CD4-positive, CD25-positive, alpha-beta regulatory T cell (primary cell): Measurements from ENCODE around the gene LIMD2. TPM values are rescaled to one million over a fixed set of nuclear protein-coding genes. Genes with fewer than 3 reads are reported as not detected.

Experiments
- ATAC-seq, 2 donors: fragments of 150-1000 bp; cut with Tn5 transposase; one replicate each; pipeline ENCODE4 v1.10.0; 2021; ENCODE audit warnings: low read depth in 2 of 2, moderate number of reproducible peaks in 2 of 2, moderate library complexity in 1 of 2
- DNase-seq, 3 donors: peaks; one replicate each; pipeline versions ENCODE4 v3.0.0 to v3.0.0-alpha.2; 2012 to 2022; ENCODE audit warnings: mixed read lengths in 1 of 3
- H3K27ac ChIP-seq: one replicate; pipeline ENCODE4 v1.7.0; 2013; ENCODE audit warnings: mild to moderate bottlenecking, low read length; ENCODE audit not compliant: insufficient read depth, poor library complexity, severe bottlenecking
- H3K27me3 ChIP-seq: one replicate; pipeline ENCODE4 v1.7.0; 2013; ENCODE audit warnings: low read length; ENCODE audit not compliant: control insufficient read depth, insufficient read depth
- H3K36me3 ChIP-seq: one replicate; pipeline ENCODE4 v1.7.0; 2013; ENCODE audit warnings: mild to moderate bottlenecking, low read length, moderate library complexity; ENCODE audit not compliant: control insufficient read depth, insufficient read depth
- H3K4me1 ChIP-seq: 2 replicates; pipeline ENCODE4 v1.7.0; 2013; ENCODE audit warnings: mild to moderate bottlenecking, low read length; ENCODE audit not compliant: insufficient read depth, control insufficient read depth, poor library complexity, severe bottlenecking
- H3K4me3 ChIP-seq: one replicate; pipeline ENCODE4 v1.7.0; 2013; ENCODE audit warnings: low read depth, mild to moderate bottlenecking, low read length, moderate library complexity
- H3K9me3 ChIP-seq, 2 experiments: 1 replicate in 1 of 2; 2 replicates in 1 of 2; pipeline ENCODE4 v1.7.0; 2013; ENCODE audit warnings: low read length in 2 of 2, mild to moderate bottlenecking in 1 of 2, moderate library complexity in 1 of 2; ENCODE audit not compliant: control insufficient read depth in 2 of 2
- H3K27ac Mint-ChIP-seq, 3 donors: one replicate each; pipeline ENCODE4 v1.8.0; 2020 to 2022; ENCODE audit warnings: mild to moderate bottlenecking in 3 of 3, mixed read lengths in 3 of 3, moderate library complexity in 2 of 3
- H3K27me3 Mint-ChIP-seq: one replicate; pipeline ENCODE4 v1.8.0; 2022; ENCODE audit warnings: mild to moderate bottlenecking, mixed read lengths
- H3K36me3 Mint-ChIP-seq: one replicate; pipeline ENCODE4 v1.8.0; 2020; ENCODE audit warnings: mixed read lengths
- H3K4me1 Mint-ChIP-seq, 4 donors: one replicate each; pipeline ENCODE4 v1.8.0; 2020 to 2022; ENCODE audit warnings: mixed read lengths in 4 of 4, mild to moderate bottlenecking in 1 of 4
- H3K4me3 Mint-ChIP-seq, 4 donors: one replicate each; pipeline ENCODE4 v1.8.0; 2020 to 2022; ENCODE audit warnings: mild to moderate bottlenecking in 4 of 4, mixed read lengths in 4 of 4, moderate library complexity in 3 of 4
- H3K9me3 Mint-ChIP-seq, 7 donors: one replicate each; pipeline ENCODE4 v1.8.0; 2020 to 2022; ENCODE audit warnings: mixed read lengths in 7 of 7, mild to moderate bottlenecking in 3 of 7, moderate library complexity in 2 of 7
- polyA plus RNA-seq, 4 donors: library from polyadenylated mRNA; unstranded; fragments of 300-500 nt; fragmentation: Illumina TruSeq; gene quantifications; one replicate each; pipeline ENCODE4 v1.2.3, GENCODE V29; 2021
- total RNA-seq: library from RNA; stranded (reverse); gene quantifications from one replicate; pipeline ENCODE4 v1.2.3, GENCODE V29; 2022

LIMD2 gene
- total and polyA plus RNA-seq, 5 donors from 2014 or later, result 408 to 634 (median 471) TPM

- H3K4me1 ChIP-seq, result peaks cover 81% of the 10 kb centered on the region
- peak overlapping the region; percentile 98 to 99 (median 98) for H3K27ac Mint-ChIP-seq
- ATAC-seq (peak; percentile 5 to 12), DNase-seq (peak; percentile 42 to 81 (median 63))
- peak overlapping the region; percentile 80 for H3K4me3 ChIP-seq
- H3K4me3 Mint-ChIP-seq, result peak overlapping the region; percentile 95 to 100 (median 98)
- no peaks in the 10 kb centered on the region for H3K27me3 ChIP-seq
- H3K36me3 Mint-ChIP-seq, result peaks cover 44% of the 10 kb centered on the region
- peak overlapping the region; percentile 93 for H3K27ac ChIP-seq
- peaks cover 12% of the 10 kb centered on the region for H3K27me3 Mint-ChIP-seq
- H3K36me3 ChIP-seq, result peaks cover 20% of the 10 kb centered on the region
- H3K9me3 Mint-ChIP-seq, result peaks cover 0 to 6% (median 0%) of the 10 kb centered on the region in 7 donors
- H3K9me3 ChIP-seq, result no peaks in the 10 kb centered on the region
- peaks cover 17 to 68% (median 48%) of the 10 kb centered on the region in 4 donors for H3K4me1 Mint-ChIP-seq
These were observed 867 bp upstream of the LIMD2 start for GRCh38 chr17:63700528-63701455.

- H3K27ac Mint-ChIP-seq, result peak overlapping the region; percentile 92 to 98 (median 92)
- peaks cover 79% of the 10 kb centered on the region for H3K4me1 ChIP-seq
These were observed 863 bp downstream of the LIMD2 start for GRCh38 chr17:63698886-63699637.

DNA sequence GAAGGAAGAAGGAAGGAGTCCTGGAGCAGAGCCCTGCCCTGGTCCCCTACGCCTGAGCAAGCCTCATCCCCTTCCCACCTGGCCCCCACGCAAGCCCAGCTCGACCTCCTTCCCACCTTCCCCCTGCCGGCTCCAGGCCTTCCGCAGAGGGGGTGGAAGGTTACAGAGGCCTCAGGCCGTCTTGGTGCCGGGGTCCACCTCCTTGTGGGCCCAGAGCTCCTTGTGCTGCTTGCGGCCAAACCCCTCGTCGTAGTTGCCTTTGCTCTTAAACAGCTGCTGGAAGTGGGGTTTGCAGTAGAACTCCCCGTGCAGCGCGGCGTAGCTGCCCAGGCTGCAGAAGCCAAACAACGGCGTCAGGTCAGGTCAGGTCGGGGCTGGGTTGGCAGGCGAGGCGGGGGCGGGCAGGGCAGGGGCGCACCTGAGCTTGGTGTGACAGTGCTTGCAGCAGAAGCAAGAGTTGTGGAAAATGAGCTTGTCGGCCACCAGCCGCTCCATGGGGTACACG is 1.5 kb downstream of the LIMD2 start:
- Histone ChIP-seq H3K9me3 (no peaks in the 10 kb centered on the region), H3K4me1 (peaks cover 73% of the 10 kb centered on the region), H3K27me3 (no peaks in the 10 kb centered on the region), H3K36me3 (peaks cover 27% of the 10 kb centered on the region), H3K4me3 (peak overlapping the region; percentile 77), H3K27ac (peak overlapping the region; percentile 93)
- H3K4me3 Mint-ChIP-seq, result peak overlapping the region; percentile 97 to 99 (median 98)
- H3K4me1 Mint-ChIP-seq, result peaks cover 20 to 69% (median 47%) of the 10 kb centered on the region in 4 donors
- H3K9me3 Mint-ChIP-seq, result peaks cover 0 to 6% (median 0%) of the 10 kb centered on the region in 7 donors
- H3K27ac Mint-ChIP-seq, result peak overlapping the region; percentile 92 to 98 (median 98)
- peaks cover 18% of the 10 kb centered on the region for H3K27me3 Mint-ChIP-seq
- peak in 2 of 3 donors; percentile 41 to 53 for DNase-seq
- H3K36me3 Mint-ChIP-seq, result peaks cover 33% of the 10 kb centered on the region
- no peak for ATAC-seq

More at GRCh38 chr17:63698886-63699637, 863 bp downstream of the LIMD2 start:
- Histone ChIP-seq H3K9me3 (no peaks in the 10 kb centered on the region), H3K4me3 (peak overlapping the region; percentile 77), H3K27me3 (no peaks in the 10 kb centered on the region), H3K36me3 (peaks cover 21% of the 10 kb centered on the region), H3K27ac (peak overlapping the region; percentile 93)
- peaks cover 39% of the 10 kb centered on the region for H3K36me3 Mint-ChIP-seq
- H3K9me3 Mint-ChIP-seq, result peaks cover 0 to 6% (median 0%) of the 10 kb centered on the region in 7 donors
- ATAC-seq (peak; percentile 47 to 48), DNase-seq (peak; percentile 82 to 97 (median 95))
- H3K4me1 Mint-ChIP-seq, result peaks cover 20 to 69% (median 49%) of the 10 kb centered on the region in 4 donors
- peaks cover 18% of the 10 kb centered on the region for H3K27me3 Mint-ChIP-seq
- peak overlapping the region; percentile 97 to 99 (median 98) for H3K4me3 Mint-ChIP-seq

- Histone ChIP-seq H3K36me3 (peaks cover 32% of the 10 kb centered on the region), H3K4me3 (peak overlapping the region; percentile 77), H3K9me3 (no peaks in the 10 kb centered on the region), H3K27me3 (no peaks in the 10 kb centered on the region), H3K4me1 (peaks cover 64% of the 10 kb centered on the region), H3K27ac (peak overlapping the region; percentile 93)
- ATAC-seq (peak; percentile 34 to 35), DNase-seq (peak; percentile 76 to 92 (median 87))
- peaks cover 0 to 6% (median 0%) of the 10 kb centered on the region in 7 donors for H3K9me3 Mint-ChIP-seq
- H3K4me1 Mint-ChIP-seq, result peaks cover 23 to 69% (median 43%) of the 10 kb centered on the region in 4 donors
- H3K27me3 Mint-ChIP-seq, result peaks cover 18% of the 10 kb centered on the region
- peaks cover 25% of the 10 kb centered on the region for H3K36me3 Mint-ChIP-seq
- peak overlapping the region; percentile 92 to 98 (median 98) for H3K27ac Mint-ChIP-seq
- peak overlapping the region; percentile 97 to 99 (median 98) for H3K4me3 Mint-ChIP-seq
These were observed 2.3 kb downstream of the LIMD2 start for GRCh38 chr17:63697341-63698286.

- H3K27me3 Mint-ChIP-seq, result peaks cover 10% of the 10 kb centered on the region
- Histone ChIP-seq H3K27ac (peak overlapping the region; percentile 93), H3K9me3 (no peaks in the 10 kb centered on the region), H3K4me1 (peaks cover 54% of the 10 kb centered on the region), H3K27me3 (no peaks in the 10 kb centered on the region), H3K36me3 (peaks cover 42% of the 10 kb centered on the region), H3K4me3 (peak overlapping the region; percentile 77)
- DNase-seq, result peak in 2 of 3 donors; percentile 57 to 76
- peaks cover 22 to 62% (median 39%) of the 10 kb centered on the region in 4 donors for H3K4me1 Mint-ChIP-seq
- no peak for ATAC-seq
- peak overlapping the region; percentile 92 to 98 (median 98) for H3K27ac Mint-ChIP-seq
- H3K9me3 Mint-ChIP-seq, result peaks cover 0 to 6% (median 0%) of the 10 kb centered on the region in 7 donors
- peaks cover 23% of the 10 kb centered on the region for H3K36me3 Mint-ChIP-seq
- peak overlapping the region; percentile 97 to 99 (median 98) for H3K4me3 Mint-ChIP-seq
These were observed 3.5 kb downstream of the LIMD2 start for GRCh38 chr17:63696381-63696961.

DNA sequence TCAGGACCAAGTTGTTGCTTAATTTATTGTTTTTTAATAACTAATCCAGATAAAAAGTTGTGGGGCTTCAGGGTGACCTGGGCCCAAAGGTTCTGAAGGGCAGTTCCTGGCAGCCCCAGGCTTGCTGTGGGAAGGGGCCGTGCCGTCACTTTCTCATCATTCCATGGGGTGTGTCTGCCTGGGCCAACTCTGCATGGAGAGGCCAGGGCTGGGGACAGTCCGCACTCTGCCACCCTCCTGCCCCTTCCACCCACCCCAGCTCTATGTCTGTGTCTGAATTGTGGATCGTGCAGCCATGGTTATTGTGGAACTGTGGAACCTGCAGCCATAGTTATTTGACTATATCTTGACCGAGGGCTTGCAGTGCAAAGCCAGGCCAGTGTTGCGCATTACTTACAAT is 4.0 kb downstream of the LIMD2 start:
- Histone ChIP-seq H3K9me3 (no peaks in the 10 kb centered on the region), H3K27me3 (no peaks in the 10 kb centered on the region), H3K4me1 (peaks cover 48% of the 10 kb centered on the region), H3K27ac (peak overlapping the region; percentile 93), H3K4me3 (peak overlapping the region; percentile 77), H3K36me3 (peaks cover 48% of the 10 kb centered on the region)
- ATAC-seq, result no peak
- Mint-ChIP-seq H3K9me3 (peaks cover 0 to 6% (median 0%) of the 10 kb centered on the region in 7 donors), H3K4me3 (peak overlapping the region; percentile 97 to 99 (median 98)), H3K4me1 (peaks cover 22 to 60% (median 37%) of the 10 kb centered on the region in 4 donors), H3K36me3 (peaks cover 26% of the 10 kb centered on the region), H3K27me3 (peaks cover 6% of the 10 kb centered on the region), H3K27ac (peak overlapping the region; percentile 92 to 98 (median 97))
- DNase-seq, result peak in 1 of 3 donors; percentile 18
